SK-N-SH treated with all-trans-retinoic acid at 6 μM for 48 hours (cell line): ENCODE results near the gene TFPI.

ENCODE experiments used
- ARNTL ChIP-seq: fragments of 450-650 bp; formaldehyde crosslinking; IDR thresholded peaks from 2 replicates; pipeline ENCODE4 v1.5.0; 2020; ENCODE audit warnings: low read depth, mild to moderate bottlenecking, moderate library complexity, borderline replicate concordance
- OSR1 ChIP-seq: fragments of 250-450 bp; sonication (Bioruptor Pico); IDR thresholded peaks from 2 replicates; pipeline ENCODE4 v1.8.0; 2022; ENCODE audit warnings: moderate library complexity, mild to moderate bottlenecking, inconsistent platforms
- PATZ1 ChIP-seq: fragments of 250-450 bp; sonication (Bioruptor Pico); IDR thresholded peaks from 2 replicates; pipeline ENCODE4 v1.8.0; 2020; ENCODE audit warnings: mild to moderate bottlenecking, moderate library complexity, borderline replicate concordance
- PPARA ChIP-seq: fragments of 250-450 bp; sonication (Bioruptor Pico); IDR thresholded peaks from 2 replicates; pipeline ENCODE4 v1.5.0; 2020; ENCODE audit warnings: mild to moderate bottlenecking, borderline replicate concordance
- RARB ChIP-seq: fragments of 250-450 bp; sonication (Bioruptor Pico); IDR thresholded peaks from 2 replicates; pipeline ENCODE4 v1.8.0; 2021; ENCODE audit warnings: mild to moderate bottlenecking, moderate library complexity
- SNAI2 ChIP-seq: fragments of 250-450 bp; sonication (Bioruptor Pico); IDR thresholded peaks from 2 replicates; pipeline ENCODE4 v1.5.0; 2020; ENCODE audit warnings: mild to moderate bottlenecking, moderate library complexity
- TCF4 ChIP-seq: fragments of 250-450 bp; sonication (Bioruptor Pico); IDR thresholded peaks from 2 replicates; pipeline ENCODE4 v1.8.0; 2021; ENCODE audit warnings: mild to moderate bottlenecking, moderate library complexity, borderline replicate concordance
- TOX ChIP-seq: fragments of 250-450 bp; sonication (Bioruptor Pico); IDR thresholded peaks from 2 replicates; pipeline ENCODE4 v1.8.0; 2021; ENCODE audit warnings: mild to moderate bottlenecking, moderate library complexity, borderline replicate concordance
- ZFP3 ChIP-seq: fragments of 250-450 bp; sonication (Bioruptor Pico); IDR thresholded peaks from 2 replicates; pipeline ENCODE4 v1.5.0; 2020; ENCODE audit warnings: mild to moderate bottlenecking, moderate library complexity
- ZFP30 ChIP-seq: fragments of 450-650 bp; formaldehyde crosslinking; IDR thresholded peaks from 2 replicates; pipeline ENCODE4 v1.5.0; 2022; ENCODE audit warnings: mild to moderate bottlenecking, moderate library complexity
- ZNF70 ChIP-seq: fragments of 450-650 bp; formaldehyde crosslinking; IDR thresholded peaks from 2 replicates; pipeline ENCODE4 v1.5.0; 2020; ENCODE audit warnings: mild to moderate bottlenecking, moderate library complexity
- ZNF8 ChIP-seq: fragments of 450-650 bp; formaldehyde crosslinking; IDR thresholded peaks from 2 replicates; pipeline ENCODE4 v1.5.0; 2020; ENCODE audit warnings: mild to moderate bottlenecking, moderate library complexity

GRCh38 chr2:187593098-187593497, 38.9 kb upstream of the TFPI start:
- TF ChIP-seq ZFP30 = no peak
- TF ChIP-seq TCF4 (CRISPR knock-in tag) = no peak
- TF ChIP-seq PATZ1 (CRISPR knock-in tag) = no peak
- TF ChIP-seq PPARA (CRISPR knock-in tag) = no peak
- no peak for TF ChIP-seq SNAI2
- TF ChIP-seq OSR1 (CRISPR knock-in tag) = no peak
- no peak for TF ChIP-seq TOX (CRISPR knock-in tag)
- TF ChIP-seq ZNF70 (CRISPR knock-in tag) = no peak
- TF ChIP-seq RARB (CRISPR knock-in tag) = no peak
- TF ChIP-seq ZFP3 (CRISPR knock-in tag) = no peak
- no peak for TF ChIP-seq ZNF8 (CRISPR knock-in tag)
- no peak for TF ChIP-seq ARNTL
